ENCODE measurements around the gene UBN1.

- TF ChIP-seq CTCF (optimal IDR thresholded peaks at IDR 0.05 in 1 of 3, IDR thresholded peaks at IDR 0.05 in 1 of 3, conservative IDR thresholded peaks at IDR 0.05 in 1 of 3; ENCODE audit: extremely low read depth in 1 of 3, insufficient read depth in 2 of 3, low read length in 3 of 3): no peak
- TF ChIP-seq EZH2 (IDR thresholded peaks at IDR 0.05; ENCODE audit: low read length): no peak
Measured at GRCh38 chr16:4868535-4868934, 21.3 kb downstream of the UBN1 start.
